PC-3 (cell line): Measurements from ENCODE around the gene SAMD13. TPM values are rescaled to one million over a fixed set of nuclear protein-coding genes. Genes with fewer than 3 reads are reported as not detected.
A peak's percentile ranks its signal among the peaks of the same experiment; 100 is the strongest.

Experiments used
- ATAC-seq: fragments of 200-7000 bp; cut with Tn5 transposase; 2 replicates; pipeline ENCODE4 v1.9.1; 2020; ENCODE audit warnings: mild to moderate bottlenecking, moderate library complexity
- Bru-seq: library from RNA; stranded (reverse); fragments of 400-500 nt; gene quantifications from one replicate; lab custom pipeline; 2021; lab: Mats Ljungman, UMichigan
- BruChase-seq, 2 experiments: library from RNA; stranded (reverse); fragments of 400-500 nt; gene quantifications; one replicate each; lab custom pipeline; 2021; lab: Mats Ljungman, UMichigan
- BruUV-seq: library from RNA; stranded (reverse); fragments of 400-500 nt; replicated peaks from 2 replicates; lab custom pipeline; 2021; lab: Mats Ljungman, UMichigan
- CTCF ChIA-PET: fragments of 300-600 bp; sonication (Branson Sonifier 250); formaldehyde crosslinking; loops from one replicate; lab custom pipeline; 2022; ENCODE audit warnings: antibody characterized with exemption; lab: Charles Lee
- POLR2A ChIA-PET: fragments of 300-600 bp; sonication (Branson Sonifier 250); formaldehyde crosslinking; loops from one replicate; lab custom pipeline; 2022; ENCODE audit warnings: antibody characterized with exemption; ENCODE audit not compliant: unreplicated experiment; lab: Charles Lee
- DNase-seq: peaks from one replicate; pipeline ENCODE4 v3.0.0-alpha.2; 2015
- H2AFZ ChIP-seq: fragments of 300-600 bp; sonication (generic); 2 replicates; pipeline ENCODE4 v1.6.0; 2016; ENCODE audit warnings: antibody characterized with exemption, low read length
- H3F3A ChIP-seq: fragments of 300-600 bp; sonication (generic); one replicate; pipeline ENCODE4 v1.6.0; 2017; ENCODE audit warnings: antibody characterized with exemption, low read length, control low read depth, mild to moderate bottlenecking; ENCODE audit not compliant: unreplicated experiment
- H3K27ac ChIP-seq: fragments of 300-600 bp; sonication (generic); 2 replicates; pipeline ENCODE4 v1.5.1; 2016; ENCODE audit warnings: mild to moderate bottlenecking, low read length
- H3K27me3 ChIP-seq: fragments of 300-600 bp; sonication (generic); 2 replicates; pipeline ENCODE4 v1.6.1; 2016; ENCODE audit warnings: low read length, mixed read lengths
- H3K36me3 ChIP-seq: fragments of 300-600 bp; sonication (generic); 2 replicates; pipeline ENCODE4 v1.6.1; 2016; ENCODE audit warnings: low read depth, mixed run types, low read length, mixed read lengths
- H3K4me1 ChIP-seq: fragments of 300-600 bp; sonication (generic); 2 replicates; pipeline ENCODE4 v1.5.1; 2016; ENCODE audit warnings: low read length; ENCODE audit not compliant: insufficient read depth
- H3K4me2 ChIP-seq: fragments of 300-600 bp; sonication (generic); 2 replicates; pipeline ENCODE4 v1.6.0; 2016; ENCODE audit warnings: low read length
- H3K4me3 ChIP-seq: fragments of 300-600 bp; sonication (generic); 2 replicates; pipeline ENCODE4 v1.5.1; 2016; ENCODE audit warnings: mild to moderate bottlenecking, low read length, mixed read lengths
- H3K79me2 ChIP-seq: fragments of 300-600 bp; sonication (generic); 2 replicates; pipeline ENCODE4 v1.6.1; 2017; ENCODE audit warnings: low read length, mixed read lengths
- H3K9ac ChIP-seq: fragments of 300-600 bp; sonication (generic); 2 replicates; pipeline ENCODE4 v1.6.0; 2016; ENCODE audit warnings: mild to moderate bottlenecking, low read length
- H3K9me2 ChIP-seq: fragments of 300-600 bp; sonication (generic); replicated peaks from 2 replicates; pipeline ENCODE4 v1.6.1; 2016; ENCODE audit warnings: mixed run types, low read length, mixed read lengths
- H3K9me3 ChIP-seq: fragments of 300-600 bp; sonication (generic); 2 replicates; pipeline ENCODE4 v1.6.1; 2016; ENCODE audit warnings: low read length, mixed read lengths
- H4K20me1 ChIP-seq: fragments of 300-600 bp; sonication (generic); 2 replicates; pipeline ENCODE4 v1.6.1; 2016; ENCODE audit warnings: low read length, mixed read lengths
- EZH2 ChIP-seq: fragments of 300-600 bp; sonication (generic); IDR thresholded peaks from one replicate; pipeline ENCODE4 v1.6.1; 2017; ENCODE audit warnings: antibody characterized with exemption, mild to moderate bottlenecking, low read length; ENCODE audit not compliant: unreplicated experiment
- EZH2phosphoT487 ChIP-seq: fragments of 300-600 bp; sonication (generic); IDR thresholded peaks from 2 replicates; pipeline ENCODE4 v1.6.1; 2018; ENCODE audit warnings: mild to moderate bottlenecking, antibody characterized with exemption, low read length, borderline replicate concordance
- intact Hi-C: fragments of 100-400 bp; cut with micrococcal nuclease; formaldehyde crosslinking; loops from 2 replicates; pipeline ENCODE4 v1.9.0; 2023
- long read RNA-seq: library from polyadenylated mRNA; unstranded; transcript quantifications from one replicate; pipeline ENCODE4 v2.0.0, GENCODE V29; 2021; ENCODE audit not compliant: unreplicated experiment
- total RNA-seq: library from RNA; depleted of rRNA; stranded (reverse); fragments of >200 nt; gene quantifications from 2 replicates; pipeline ENCODE4 v1.2.3, GENCODE V29; 2014; rRNA removed
- TF ChIP-seq, protein P1 (sequence below): fragments of 300-600 bp; sonication (generic); conservative IDR thresholded peaks from 2 replicates; pipeline ENCODE4 v1.5.1; 2017; ENCODE audit warnings: antibody characterized with exemption, low read depth, mild to moderate bottlenecking, low read length

SAMD13 gene, protein sequence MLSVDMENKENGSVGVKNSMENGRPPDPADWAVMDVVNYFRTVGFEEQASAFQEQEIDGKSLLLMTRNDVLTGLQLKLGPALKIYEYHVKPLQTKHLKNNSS
- 1.1 and 2.2 TPM in 2 replicates for total RNA-seq
- Bru-seq, nascent RNA = percentile 38 among the genes with signal in this experiment
- BruChase-seq, experiment 1, labeled RNA remaining after a 6-hour chase = percentile 19 among the genes with signal in this experiment
- BruChase-seq, experiment 2, labeled RNA remaining after a 2-hour chase = percentile 30 among the genes with signal in this experiment
- long read RNA-seq, partial matches to known transcripts = 0 of 2 reads
- long read RNA-seq, other reads (novel, unspliced or antisense) = 1 of 2 reads

DNA sequence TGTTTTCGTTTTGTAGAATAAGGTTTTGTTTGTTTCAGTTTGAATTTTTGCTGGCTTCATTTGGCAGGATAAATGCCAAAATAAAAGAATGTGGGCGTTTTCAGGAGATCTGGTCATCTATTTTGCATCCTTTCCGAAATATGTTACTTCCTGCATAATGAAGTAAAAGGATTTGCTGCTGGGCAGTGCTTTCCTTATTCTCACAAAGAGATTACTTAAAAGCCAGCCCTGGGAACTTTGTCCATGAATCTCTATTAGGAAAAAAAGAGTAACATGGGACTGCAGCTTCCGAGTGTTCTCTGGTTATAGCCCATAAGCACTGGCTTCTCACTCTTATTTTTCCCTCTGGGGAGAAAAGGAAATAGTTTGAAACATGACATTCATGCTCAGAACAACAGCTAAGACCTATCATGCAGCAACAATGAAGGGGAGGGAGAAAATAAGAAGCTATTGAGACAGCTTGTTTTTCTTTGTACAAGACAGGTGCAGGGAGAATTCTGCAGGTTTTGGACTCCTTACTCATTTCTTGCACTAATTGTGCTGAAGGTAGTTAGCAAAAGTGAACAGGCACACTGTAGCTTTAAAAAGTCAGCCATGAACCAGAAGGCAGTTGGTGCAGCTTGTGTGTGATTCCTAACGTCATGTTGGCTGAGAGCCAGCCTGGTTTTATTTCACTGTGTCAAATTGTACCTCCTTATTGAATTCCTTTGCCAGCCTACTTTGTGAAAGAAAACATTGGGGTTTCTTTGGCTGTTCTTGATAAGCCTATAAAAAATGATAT lies at the start of gene SAMD13:
TSS of gene SAMD13 (plus strand) at position 705 of the 781 bp plus-strand sequence. CDS start 1,527 bp downstream, outside the sequence.
- Histone ChIP-seq H3K9ac (peak within 1 kb of the TSS; percentile 66), H3K79me2 (no peaks in the 10 kb centered on the region), H3K9me2 (no peaks in the 10 kb centered on the region), H3K27me3 (no peaks in the 10 kb centered on the region), H3K9me3 (no peaks in the 10 kb centered on the region), H3K4me3 (peak within 1 kb of the TSS; percentile 67), H3F3A (no peaks in the 10 kb centered on the region), H3K4me2 (peak within 1 kb of the TSS; percentile 90), H3K27ac (peak within 1 kb of the TSS; percentile 66), H4K20me1 (no peaks in the 10 kb centered on the region), H3K36me3 (no peaks in the 10 kb centered on the region), H3K4me1 (peaks cover 54% of the 10 kb centered on the region), H2AFZ (peak within 1 kb of the TSS; percentile 85)
- CTCF ChIA-PET = no interaction called here
- TF ChIP-seq, protein P1, sequence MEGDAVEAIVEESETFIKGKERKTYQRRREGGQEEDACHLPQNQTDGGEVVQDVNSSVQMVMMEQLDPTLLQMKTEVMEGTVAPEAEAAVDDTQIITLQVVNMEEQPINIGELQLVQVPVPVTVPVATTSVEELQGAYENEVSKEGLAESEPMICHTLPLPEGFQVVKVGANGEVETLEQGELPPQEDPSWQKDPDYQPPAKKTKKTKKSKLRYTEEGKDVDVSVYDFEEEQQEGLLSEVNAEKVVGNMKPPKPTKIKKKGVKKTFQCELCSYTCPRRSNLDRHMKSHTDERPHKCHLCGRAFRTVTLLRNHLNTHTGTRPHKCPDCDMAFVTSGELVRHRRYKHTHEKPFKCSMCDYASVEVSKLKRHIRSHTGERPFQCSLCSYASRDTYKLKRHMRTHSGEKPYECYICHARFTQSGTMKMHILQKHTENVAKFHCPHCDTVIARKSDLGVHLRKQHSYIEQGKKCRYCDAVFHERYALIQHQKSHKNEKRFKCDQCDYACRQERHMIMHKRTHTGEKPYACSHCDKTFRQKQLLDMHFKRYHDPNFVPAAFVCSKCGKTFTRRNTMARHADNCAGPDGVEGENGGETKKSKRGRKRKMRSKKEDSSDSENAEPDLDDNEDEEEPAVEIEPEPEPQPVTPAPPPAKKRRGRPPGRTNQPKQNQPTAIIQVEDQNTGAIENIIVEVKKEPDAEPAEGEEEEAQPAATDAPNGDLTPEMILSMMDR = no peak
- TF ChIP-seq EZH2 (no peak), EZH2phosphoT487 (no peak)
- no TSS peak for BruUV-seq
- DNase-seq = peak; percentile 70
- POLR2A ChIA-PET = interaction anchor here (0.5 to 0.6 kb wide), 2 partner anchors 273 to 399 kb away, joined by 3 to 4 read pairs; no protein-coding TSS in a partner anchor
- no peak for ATAC-seq
- intact Hi-C loops = loop anchor here (5.0 kb wide), 2 partner anchors 111 to 114 kb away; no protein-coding TSS in a partner anchor

DNA sequence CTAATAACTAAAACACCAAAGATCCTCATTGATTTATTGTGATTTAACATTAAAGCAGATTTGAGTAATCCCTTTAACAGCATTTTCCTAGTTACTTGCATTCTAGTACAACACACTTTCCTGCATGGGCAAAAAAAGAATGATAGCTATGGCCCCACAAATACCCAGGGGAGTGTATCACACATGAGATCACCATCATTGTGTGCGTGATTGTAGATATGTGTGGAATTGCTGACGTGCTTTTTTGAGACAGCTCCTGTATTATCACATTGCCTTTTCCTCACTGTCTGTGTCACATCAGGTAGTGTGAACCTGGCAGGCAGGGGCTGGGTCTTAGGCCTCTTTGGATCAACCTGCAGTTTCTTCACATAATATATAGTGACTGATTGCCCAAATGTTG lies 48.5 kb upstream of the SAMD13 start:
- peak overlapping the region; percentile 94 for H3K27ac ChIP-seq
- no peaks in the 10 kb centered on the region for H3F3A ChIP-seq
- H3K9me3 ChIP-seq = no peaks in the 10 kb centered on the region
- no peak overlapping the region for H2AFZ ChIP-seq
- ChIA-PET POLR2A (no interaction called here), CTCF (no interaction called here)
- H3K4me2 ChIP-seq = peak overlapping the region; percentile 32
- H4K20me1 ChIP-seq = no peaks in the 10 kb centered on the region
- DNase-seq (peak; percentile 5), ATAC-seq (no peak)
- no peaks in the 10 kb centered on the region for H3K9me2 ChIP-seq
- no peaks in the 10 kb centered on the region for H3K27me3 ChIP-seq
- no peaks in the 10 kb centered on the region for H3K79me2 ChIP-seq
- H3K4me1 ChIP-seq = peaks cover 44% of the 10 kb centered on the region
- no peaks in the 10 kb centered on the region for H3K36me3 ChIP-seq
- TF ChIP-seq, protein P1 = no peak
- TF ChIP-seq EZH2 = no peak
- TF ChIP-seq EZH2phosphoT487 = no peak
- no TSS peak for BruUV-seq
- H3K9ac ChIP-seq = peak overlapping the region; percentile 80
- no peak overlapping the region for H3K4me3 ChIP-seq
- intact Hi-C loops = no loop called here
